DND-41 (cell line): Measurements from ENCODE around the gene WRAP73.

Experiments used
- EZH2 ChIP-seq: IDR thresholded peaks from 3 replicates; pipeline ENCODE4 v1.6.1; 2012; ENCODE audit warnings: borderline replicate concordance, low read depth, mild to moderate bottlenecking, moderate library complexity, low read length, inconsistent platforms; ENCODE audit not compliant: severe bottlenecking
- TF ChIP-seq, protein P1 (sequence below): IDR thresholded peaks from 2 replicates; pipeline ENCODE4 v1.5.1; 2012; ENCODE audit warnings: borderline replicate concordance, low read length, moderate library complexity, mild to moderate bottlenecking; ENCODE audit not compliant: poor library complexity, severe bottlenecking; ENCODE audit errors: extremely low read depth

DNA sequence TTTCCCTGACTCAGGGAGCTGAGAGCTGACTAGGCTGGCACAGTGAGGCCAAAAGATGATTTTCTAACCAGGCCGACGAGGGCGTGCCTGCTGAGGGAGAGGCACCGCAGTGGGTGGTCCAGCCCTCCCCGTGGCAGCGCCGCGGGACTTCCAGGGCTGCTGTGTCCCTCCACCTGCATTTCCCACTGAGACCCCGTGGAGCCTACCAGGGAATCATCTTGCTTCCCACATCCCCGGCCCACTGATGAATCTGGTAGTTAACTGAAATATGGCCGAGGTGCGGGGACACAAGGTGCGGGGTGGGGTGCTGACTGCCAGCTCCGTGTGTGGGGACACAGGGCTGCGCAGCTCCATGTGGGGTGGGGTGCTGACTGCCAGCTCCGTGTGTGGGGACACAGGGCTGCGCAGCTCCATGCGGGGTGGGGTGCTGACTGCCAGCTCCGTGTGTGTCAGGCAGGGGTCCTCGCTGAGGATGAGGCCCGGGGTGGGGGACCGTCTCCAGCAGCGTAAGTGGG lies 10.4 kb downstream of the WRAP73 start:
- TF ChIP-seq, protein P1, sequence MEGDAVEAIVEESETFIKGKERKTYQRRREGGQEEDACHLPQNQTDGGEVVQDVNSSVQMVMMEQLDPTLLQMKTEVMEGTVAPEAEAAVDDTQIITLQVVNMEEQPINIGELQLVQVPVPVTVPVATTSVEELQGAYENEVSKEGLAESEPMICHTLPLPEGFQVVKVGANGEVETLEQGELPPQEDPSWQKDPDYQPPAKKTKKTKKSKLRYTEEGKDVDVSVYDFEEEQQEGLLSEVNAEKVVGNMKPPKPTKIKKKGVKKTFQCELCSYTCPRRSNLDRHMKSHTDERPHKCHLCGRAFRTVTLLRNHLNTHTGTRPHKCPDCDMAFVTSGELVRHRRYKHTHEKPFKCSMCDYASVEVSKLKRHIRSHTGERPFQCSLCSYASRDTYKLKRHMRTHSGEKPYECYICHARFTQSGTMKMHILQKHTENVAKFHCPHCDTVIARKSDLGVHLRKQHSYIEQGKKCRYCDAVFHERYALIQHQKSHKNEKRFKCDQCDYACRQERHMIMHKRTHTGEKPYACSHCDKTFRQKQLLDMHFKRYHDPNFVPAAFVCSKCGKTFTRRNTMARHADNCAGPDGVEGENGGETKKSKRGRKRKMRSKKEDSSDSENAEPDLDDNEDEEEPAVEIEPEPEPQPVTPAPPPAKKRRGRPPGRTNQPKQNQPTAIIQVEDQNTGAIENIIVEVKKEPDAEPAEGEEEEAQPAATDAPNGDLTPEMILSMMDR: no peak
- TF ChIP-seq EZH2: no peak
